ENCODE measurements around the gene CSRNP3.

CSRNP3 gene

DNA sequence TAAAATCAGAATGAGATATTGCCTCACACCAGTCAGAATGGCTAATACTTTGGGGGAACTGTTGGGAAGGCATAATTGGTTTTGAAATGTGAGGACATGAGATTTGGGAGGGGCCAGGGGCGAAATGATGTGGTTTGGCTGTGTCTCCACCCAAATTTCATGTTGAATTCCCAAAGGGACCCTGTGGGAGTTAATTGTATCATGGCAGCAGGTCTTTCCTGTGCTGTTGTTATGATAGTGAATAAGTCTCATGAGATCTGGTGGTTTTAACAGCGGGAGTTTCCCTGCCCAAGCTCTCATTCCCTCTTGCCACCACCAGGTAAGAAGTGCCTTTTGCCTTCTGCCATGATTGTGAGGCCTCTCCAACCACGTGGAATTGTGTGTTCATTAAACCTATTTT lies 59.6 kb downstream of the CSRNP3 start:
- TF ChIP-seq, protein P1, sequence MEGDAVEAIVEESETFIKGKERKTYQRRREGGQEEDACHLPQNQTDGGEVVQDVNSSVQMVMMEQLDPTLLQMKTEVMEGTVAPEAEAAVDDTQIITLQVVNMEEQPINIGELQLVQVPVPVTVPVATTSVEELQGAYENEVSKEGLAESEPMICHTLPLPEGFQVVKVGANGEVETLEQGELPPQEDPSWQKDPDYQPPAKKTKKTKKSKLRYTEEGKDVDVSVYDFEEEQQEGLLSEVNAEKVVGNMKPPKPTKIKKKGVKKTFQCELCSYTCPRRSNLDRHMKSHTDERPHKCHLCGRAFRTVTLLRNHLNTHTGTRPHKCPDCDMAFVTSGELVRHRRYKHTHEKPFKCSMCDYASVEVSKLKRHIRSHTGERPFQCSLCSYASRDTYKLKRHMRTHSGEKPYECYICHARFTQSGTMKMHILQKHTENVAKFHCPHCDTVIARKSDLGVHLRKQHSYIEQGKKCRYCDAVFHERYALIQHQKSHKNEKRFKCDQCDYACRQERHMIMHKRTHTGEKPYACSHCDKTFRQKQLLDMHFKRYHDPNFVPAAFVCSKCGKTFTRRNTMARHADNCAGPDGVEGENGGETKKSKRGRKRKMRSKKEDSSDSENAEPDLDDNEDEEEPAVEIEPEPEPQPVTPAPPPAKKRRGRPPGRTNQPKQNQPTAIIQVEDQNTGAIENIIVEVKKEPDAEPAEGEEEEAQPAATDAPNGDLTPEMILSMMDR (conservative IDR thresholded peaks at IDR 0.05; ENCODE audit: low read depth, low read length) = no peak
- DNase-seq (ENCODE audit: low read depth) = peak; percentile 21
- no peak overlapping the region for H3K4me3 ChIP-seq (ENCODE audit: low read depth, low read length)

DNA sequence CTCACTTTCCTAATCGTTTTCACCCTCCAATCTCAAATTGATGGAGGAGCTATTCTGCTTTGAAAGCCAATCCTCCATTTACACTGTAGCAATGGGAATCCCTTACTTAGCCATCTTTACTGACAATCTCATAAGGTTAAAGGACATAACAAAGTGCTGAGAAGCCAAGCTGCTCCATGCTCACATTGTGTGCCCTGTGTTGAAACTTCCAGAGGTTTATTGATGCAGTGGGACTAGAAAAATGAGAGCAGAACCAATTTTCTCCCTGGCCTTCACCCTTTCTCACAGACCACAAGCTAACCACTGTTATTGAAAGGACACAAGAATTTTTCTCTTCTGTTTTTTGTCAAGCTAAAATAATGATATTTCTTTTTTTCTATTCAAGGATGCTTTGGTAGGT lies 63.8 kb downstream of the CSRNP3 start:
- TF ChIP-seq, protein P1 (conservative IDR thresholded peaks at IDR 0.05; ENCODE audit: low read depth, low read length) = no peak
- DNase-seq (ENCODE audit: low read depth) = peak; percentile 6
- no peak overlapping the region for H3K4me3 ChIP-seq (ENCODE audit: low read depth, low read length)

DNA sequence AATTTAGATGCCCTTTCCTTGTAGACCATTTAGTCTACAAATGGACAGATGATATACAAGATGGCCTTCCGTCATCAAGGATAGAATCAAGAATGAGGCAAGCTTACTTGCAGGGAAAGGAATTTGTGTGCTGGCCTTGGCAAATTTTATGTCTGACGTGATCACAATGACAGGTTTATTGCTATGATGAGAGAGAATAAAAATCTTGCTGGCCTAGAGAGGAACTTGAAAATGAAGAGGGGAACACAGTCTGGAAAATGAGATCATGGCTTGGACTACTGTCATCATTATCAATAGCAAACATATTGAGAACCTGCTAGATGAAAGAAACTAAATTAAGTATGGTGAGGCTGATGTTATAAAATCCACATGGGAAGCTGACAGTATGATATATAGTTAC lies 66.0 kb downstream of the CSRNP3 start:
- no peak overlapping the region for H3K4me3 ChIP-seq (ENCODE audit: low read depth, low read length)
- TF ChIP-seq, protein P1 (conservative IDR thresholded peaks at IDR 0.05; ENCODE audit: low read depth, low read length) = no peak
- DNase-seq (ENCODE audit: low read depth) = no peak

DNA sequence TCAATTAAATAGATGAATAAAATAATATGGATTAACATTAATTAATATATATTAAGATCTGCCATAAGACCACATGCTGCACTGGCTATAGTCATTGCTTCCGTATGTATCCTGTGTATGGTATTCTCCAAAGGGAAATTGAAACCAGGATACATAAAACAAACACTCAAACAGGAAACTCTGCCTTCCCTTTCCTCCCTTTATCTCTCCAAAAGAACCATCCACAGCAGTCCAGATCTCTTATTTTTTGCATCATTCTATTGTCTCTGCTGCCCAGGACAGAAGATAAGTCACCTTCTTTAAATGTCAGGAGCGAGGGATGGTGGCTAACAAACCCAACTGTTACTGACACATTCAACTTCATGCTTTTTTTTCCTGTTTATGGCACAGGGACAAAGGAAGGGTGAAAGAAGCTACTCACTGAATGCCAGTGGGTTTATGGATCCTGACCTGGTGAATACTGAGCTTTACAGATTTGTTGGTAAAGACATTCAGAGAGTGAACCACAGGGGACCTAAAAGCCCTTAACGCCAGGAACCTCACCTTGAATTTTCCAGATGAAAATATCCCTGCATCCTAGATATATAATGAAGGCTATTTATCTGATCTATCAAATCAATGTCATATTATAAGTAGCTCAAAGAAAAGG lies 67.5 kb downstream of the CSRNP3 start:
- no peak for DNase-seq (ENCODE audit: low read depth)
- H3K4me3 ChIP-seq (ENCODE audit: low read depth, low read length) = no peak overlapping the region
- TF ChIP-seq, protein P1 (conservative IDR thresholded peaks at IDR 0.05; ENCODE audit: low read depth, low read length) = no peak

DNA sequence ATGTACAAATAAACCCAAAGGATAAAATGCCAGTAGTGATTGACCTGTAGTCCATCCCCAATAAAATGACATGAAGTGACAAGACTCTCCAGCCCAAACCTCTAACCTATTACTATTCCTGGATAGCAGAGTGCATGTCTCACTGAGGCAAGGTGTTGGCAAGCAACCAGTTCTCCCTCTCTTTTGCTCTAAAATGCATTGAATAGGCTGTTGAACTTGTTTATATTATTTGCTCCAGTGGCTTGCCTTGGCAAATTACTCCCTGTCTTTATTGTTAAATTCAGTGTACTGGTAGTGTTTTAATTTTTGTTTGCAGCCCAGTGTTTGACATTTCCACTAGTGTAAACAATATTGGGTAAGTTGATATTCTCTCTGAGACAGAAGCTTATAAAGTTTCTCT lies 70.5 kb downstream of the CSRNP3 start:
- no peak overlapping the region for H3K4me3 ChIP-seq (ENCODE audit: low read depth, low read length)

DNA sequence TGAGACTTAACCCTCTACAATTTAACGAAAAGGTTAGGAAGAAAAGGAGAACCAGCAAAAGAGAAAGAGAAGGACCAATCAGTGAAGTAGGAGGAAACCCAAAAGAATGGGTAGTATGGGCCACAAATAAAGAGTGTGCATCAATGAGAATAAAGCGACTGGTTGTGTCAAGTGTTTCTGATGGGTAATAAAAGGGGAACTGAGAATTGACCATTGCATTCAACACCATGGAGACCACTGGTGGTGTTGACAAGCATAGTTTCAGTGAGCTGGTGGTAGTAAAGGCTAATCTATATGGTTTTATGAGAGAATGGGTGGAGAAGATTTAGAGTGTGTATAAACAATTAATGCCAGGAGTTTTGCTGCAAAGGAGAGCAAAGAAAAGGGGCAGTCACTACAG lies 75.4 kb downstream of the CSRNP3 start:
- TF ChIP-seq, protein P1 (conservative IDR thresholded peaks at IDR 0.05; ENCODE audit: low read depth, low read length) = no peak

More for the DNA sequence above, 70.5 kb downstream of the CSRNP3 start:
- no peak for DNase-seq (ENCODE audit: low read depth)
- TF ChIP-seq, protein P1 (conservative IDR thresholded peaks at IDR 0.05; ENCODE audit: low read depth, low read length) = no peak

DNA sequence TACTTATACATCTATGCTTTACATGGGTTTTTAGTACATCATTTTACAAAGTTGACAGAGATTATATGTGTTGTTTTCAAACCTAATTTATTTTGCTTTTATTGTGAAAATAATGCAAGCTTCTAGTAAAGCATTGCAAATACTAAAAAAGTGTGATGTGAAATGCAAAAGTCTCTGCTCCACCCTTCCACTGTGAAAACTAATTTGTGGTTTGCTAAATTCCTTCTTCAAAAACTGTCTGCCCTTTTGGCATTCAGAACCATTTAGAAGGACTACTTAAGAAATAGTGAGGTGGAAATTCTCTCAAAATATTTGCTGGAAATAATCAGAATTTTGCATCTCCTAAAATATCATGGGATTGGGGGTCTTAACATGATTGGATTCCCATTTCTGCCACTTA lies 78.4 kb downstream of the CSRNP3 start:
- DNase-seq (ENCODE audit: low read depth) = no peak
- H3K4me3 ChIP-seq (ENCODE audit: low read depth, low read length) = no peak overlapping the region
- TF ChIP-seq, protein P1 (conservative IDR thresholded peaks at IDR 0.05; ENCODE audit: low read depth, low read length) = no peak

More for the DNA sequence above, 75.4 kb downstream of the CSRNP3 start:
- no peak overlapping the region for H3K4me3 ChIP-seq (ENCODE audit: low read depth, low read length)
- no peak for DNase-seq (ENCODE audit: low read depth)
